ENCODE results near the gene UBXN7. TPM values are rescaled to one million over a fixed set of nuclear protein-coding genes. Genes with fewer than 3 reads are reported as not detected.

The UBXN7 gene, protein sequence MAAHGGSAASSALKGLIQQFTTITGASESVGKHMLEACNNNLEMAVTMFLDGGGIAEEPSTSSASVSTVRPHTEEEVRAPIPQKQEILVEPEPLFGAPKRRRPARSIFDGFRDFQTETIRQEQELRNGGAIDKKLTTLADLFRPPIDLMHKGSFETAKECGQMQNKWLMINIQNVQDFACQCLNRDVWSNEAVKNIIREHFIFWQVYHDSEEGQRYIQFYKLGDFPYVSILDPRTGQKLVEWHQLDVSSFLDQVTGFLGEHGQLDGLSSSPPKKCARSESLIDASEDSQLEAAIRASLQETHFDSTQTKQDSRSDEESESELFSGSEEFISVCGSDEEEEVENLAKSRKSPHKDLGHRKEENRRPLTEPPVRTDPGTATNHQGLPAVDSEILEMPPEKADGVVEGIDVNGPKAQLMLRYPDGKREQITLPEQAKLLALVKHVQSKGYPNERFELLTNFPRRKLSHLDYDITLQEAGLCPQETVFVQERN
- 18.1 and 19.6 TPM in 2 replicates for polyA plus RNA-seq
- 48.5 and 57.9 TPM in 2 replicates for polyA minus RNA-seq

DNA sequence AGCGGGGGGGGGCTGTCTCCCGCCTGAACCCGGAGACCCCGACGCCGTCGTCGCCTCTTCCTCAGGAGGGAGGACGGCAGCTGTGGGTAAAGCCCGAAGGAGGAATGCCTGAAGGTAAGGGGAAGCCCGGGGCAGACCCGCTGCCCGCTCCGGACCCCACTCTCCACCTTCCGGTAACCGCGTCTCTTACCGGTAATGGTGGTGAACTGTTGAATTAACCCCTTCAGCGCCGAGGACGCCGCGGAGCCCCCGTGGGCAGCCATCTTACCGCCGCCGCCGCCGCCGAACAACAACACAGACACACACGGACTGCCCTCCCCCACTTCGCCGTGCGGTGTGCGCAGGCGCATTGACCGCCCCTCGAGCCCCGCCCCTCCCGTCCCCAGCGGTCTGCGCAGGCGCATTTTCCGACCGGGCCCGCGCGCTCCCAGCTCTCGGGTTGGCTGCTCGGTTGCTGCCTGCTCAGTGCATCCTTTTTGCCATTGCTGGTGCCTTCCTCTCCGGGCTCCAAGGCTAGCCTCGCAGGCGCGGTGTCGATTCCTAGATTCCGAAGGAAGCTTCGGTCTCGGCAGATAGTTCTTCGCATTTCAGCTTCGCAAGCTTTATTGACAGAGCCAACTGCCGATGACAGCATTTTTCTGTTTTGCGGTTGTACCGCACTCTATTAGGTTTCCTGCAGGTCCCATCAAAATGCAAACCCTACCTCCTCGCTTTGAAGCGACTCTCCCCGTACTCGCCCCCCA is at the start of gene UBXN7:
TSS of gene UBXN7 (minus strand) at position 291 of the 743 bp plus-strand sequence. CDS start at position 263, 28 bp downstream.
- Histone ChIP-seq H3K27ac (ENCODE audit: low read length) (peak within 1 kb of the TSS; percentile 96), H3F3A (ENCODE audit: insufficient read depth, low read length, poor library complexity, severe bottlenecking) (peaks cover 7% of the 10 kb centered on the region), H3K36me3 (ENCODE audit: insufficient read depth, low read length) (no peaks in the 10 kb centered on the region), H4K20me1 (ENCODE audit: insufficient read depth) (no peaks in the 10 kb centered on the region), H3K9me3 (ENCODE audit: low read length) (no peaks in the 10 kb centered on the region), H3K79me2 (replicated peaks; ENCODE audit: insufficient read depth, low read length) (peaks cover 45% of the 10 kb centered on the region), H3K4me3 (ENCODE audit: low read length) (peak within 1 kb of the TSS; percentile 99), H3K27me3 (ENCODE audit: insufficient read depth, low read depth, low read length) (no peaks in the 10 kb centered on the region), H2AFZ (ENCODE audit: low read depth, low read length) (peak within 1 kb of the TSS; percentile 91), H3K9me2 (ENCODE audit: insufficient read depth, low read length) (no peaks in the 10 kb centered on the region), H3K9ac (ENCODE audit: low read length) (peak within 1 kb of the TSS; percentile 97), H3K4me2 (ENCODE audit: low read length) (peak within 1 kb of the TSS; percentile 78)
- peak; percentile 41 for TF ChIP-seq EP300 (conservative IDR thresholded peaks at IDR 0.05; ENCODE audit: poor library complexity, severe bottlenecking)
- TF ChIP-seq RAD21 (conservative IDR thresholded peaks at IDR 0.05), result peak; percentile 38
- peak; percentile 43 for TF ChIP-seq SMC3 (conservative IDR thresholded peaks at IDR 0.05; ENCODE audit: poor library complexity)
- TF ChIP-seq, protein P1, sequence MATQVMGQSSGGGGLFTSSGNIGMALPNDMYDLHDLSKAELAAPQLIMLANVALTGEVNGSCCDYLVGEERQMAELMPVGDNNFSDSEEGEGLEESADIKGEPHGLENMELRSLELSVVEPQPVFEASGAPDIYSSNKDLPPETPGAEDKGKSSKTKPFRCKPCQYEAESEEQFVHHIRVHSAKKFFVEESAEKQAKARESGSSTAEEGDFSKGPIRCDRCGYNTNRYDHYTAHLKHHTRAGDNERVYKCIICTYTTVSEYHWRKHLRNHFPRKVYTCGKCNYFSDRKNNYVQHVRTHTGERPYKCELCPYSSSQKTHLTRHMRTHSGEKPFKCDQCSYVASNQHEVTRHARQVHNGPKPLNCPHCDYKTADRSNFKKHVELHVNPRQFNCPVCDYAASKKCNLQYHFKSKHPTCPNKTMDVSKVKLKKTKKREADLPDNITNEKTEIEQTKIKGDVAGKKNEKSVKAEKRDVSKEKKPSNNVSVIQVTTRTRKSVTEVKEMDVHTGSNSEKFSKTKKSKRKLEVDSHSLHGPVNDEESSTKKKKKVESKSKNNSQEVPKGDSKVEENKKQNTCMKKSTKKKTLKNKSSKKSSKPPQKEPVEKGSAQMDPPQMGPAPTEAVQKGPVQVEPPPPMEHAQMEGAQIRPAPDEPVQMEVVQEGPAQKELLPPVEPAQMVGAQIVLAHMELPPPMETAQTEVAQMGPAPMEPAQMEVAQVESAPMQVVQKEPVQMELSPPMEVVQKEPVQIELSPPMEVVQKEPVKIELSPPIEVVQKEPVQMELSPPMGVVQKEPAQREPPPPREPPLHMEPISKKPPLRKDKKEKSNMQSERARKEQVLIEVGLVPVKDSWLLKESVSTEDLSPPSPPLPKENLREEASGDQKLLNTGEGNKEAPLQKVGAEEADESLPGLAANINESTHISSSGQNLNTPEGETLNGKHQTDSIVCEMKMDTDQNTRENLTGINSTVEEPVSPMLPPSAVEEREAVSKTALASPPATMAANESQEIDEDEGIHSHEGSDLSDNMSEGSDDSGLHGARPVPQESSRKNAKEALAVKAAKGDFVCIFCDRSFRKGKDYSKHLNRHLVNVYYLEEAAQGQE (IDR thresholded peaks at IDR 0.05; ENCODE audit: borderline replicate concordance), result peak; percentile 69
- TF ChIP-seq POLR2AphosphoS5 (IDR thresholded peaks at IDR 0.05), result peak; percentile 95
- TF ChIP-seq TAF1 (IDR thresholded peaks at IDR 0.05; ENCODE audit: low read depth), result peak; percentile 98
- TF ChIP-seq, protein P2, sequence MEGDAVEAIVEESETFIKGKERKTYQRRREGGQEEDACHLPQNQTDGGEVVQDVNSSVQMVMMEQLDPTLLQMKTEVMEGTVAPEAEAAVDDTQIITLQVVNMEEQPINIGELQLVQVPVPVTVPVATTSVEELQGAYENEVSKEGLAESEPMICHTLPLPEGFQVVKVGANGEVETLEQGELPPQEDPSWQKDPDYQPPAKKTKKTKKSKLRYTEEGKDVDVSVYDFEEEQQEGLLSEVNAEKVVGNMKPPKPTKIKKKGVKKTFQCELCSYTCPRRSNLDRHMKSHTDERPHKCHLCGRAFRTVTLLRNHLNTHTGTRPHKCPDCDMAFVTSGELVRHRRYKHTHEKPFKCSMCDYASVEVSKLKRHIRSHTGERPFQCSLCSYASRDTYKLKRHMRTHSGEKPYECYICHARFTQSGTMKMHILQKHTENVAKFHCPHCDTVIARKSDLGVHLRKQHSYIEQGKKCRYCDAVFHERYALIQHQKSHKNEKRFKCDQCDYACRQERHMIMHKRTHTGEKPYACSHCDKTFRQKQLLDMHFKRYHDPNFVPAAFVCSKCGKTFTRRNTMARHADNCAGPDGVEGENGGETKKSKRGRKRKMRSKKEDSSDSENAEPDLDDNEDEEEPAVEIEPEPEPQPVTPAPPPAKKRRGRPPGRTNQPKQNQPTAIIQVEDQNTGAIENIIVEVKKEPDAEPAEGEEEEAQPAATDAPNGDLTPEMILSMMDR (IDR thresholded peaks at IDR 0.05; ENCODE audit: poor library complexity, severe bottlenecking), result no peak
- TF ChIP-seq EZH2 (IDR thresholded peaks at IDR 0.05; ENCODE audit: borderline replicate concordance, insufficient read depth, low read length, poor library complexity, severe bottlenecking), result no peak
- TF ChIP-seq MXI1 (conservative IDR thresholded peaks at IDR 0.05; ENCODE audit: poor library complexity, severe bottlenecking), result peak; percentile 51

DNA sequence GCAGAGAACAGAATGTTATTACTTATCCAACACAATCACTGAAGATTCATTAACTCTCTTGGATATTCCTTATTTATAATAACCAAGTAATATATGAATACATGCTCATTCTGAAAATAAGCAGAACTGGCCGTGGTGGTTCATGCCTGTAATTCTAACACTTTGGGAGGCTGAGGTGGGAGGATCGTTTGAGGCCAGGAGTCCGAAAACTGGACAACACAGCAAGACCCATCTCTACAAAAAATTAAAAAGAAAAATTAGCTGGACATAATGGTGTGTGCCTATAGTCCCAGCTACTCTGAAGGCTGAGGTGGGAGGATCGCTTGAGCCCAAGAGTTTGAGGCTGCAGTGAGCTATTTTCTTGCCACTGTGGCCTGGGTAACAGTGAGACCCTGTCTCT is 45.5 kb upstream of the UBXN7 start:
- no peaks in the 10 kb centered on the region for H3K27me3 ChIP-seq (ENCODE audit: insufficient read depth, low read depth, low read length)
- H3F3A ChIP-seq (ENCODE audit: insufficient read depth, low read length, poor library complexity, severe bottlenecking), result no peaks in the 10 kb centered on the region
- H3K9me3 ChIP-seq (ENCODE audit: low read length), result no peaks in the 10 kb centered on the region
- no peak overlapping the region for H3K4me2 ChIP-seq (ENCODE audit: low read length)
- peaks cover 4% of the 10 kb centered on the region for H3K36me3 ChIP-seq (ENCODE audit: insufficient read depth, low read length)
- H3K27ac ChIP-seq (ENCODE audit: low read length), result no peak overlapping the region
- no peaks in the 10 kb centered on the region for H4K20me1 ChIP-seq (ENCODE audit: insufficient read depth)
- H3K4me3 ChIP-seq (ENCODE audit: low read length), result no peak overlapping the region
- no peak overlapping the region for H2AFZ ChIP-seq (ENCODE audit: low read depth, low read length)
- TF ChIP-seq, protein P2 (IDR thresholded peaks at IDR 0.05; ENCODE audit: poor library complexity, severe bottlenecking), result no peak
- TF ChIP-seq EP300 (conservative IDR thresholded peaks at IDR 0.05; ENCODE audit: poor library complexity, severe bottlenecking) (no peak), MXI1 (conservative IDR thresholded peaks at IDR 0.05; ENCODE audit: poor library complexity, severe bottlenecking) (no peak), POLR2AphosphoS5 (IDR thresholded peaks at IDR 0.05) (no peak), SMC3 (conservative IDR thresholded peaks at IDR 0.05; ENCODE audit: poor library complexity) (no peak)
- TF ChIP-seq, protein P1 (IDR thresholded peaks at IDR 0.05; ENCODE audit: borderline replicate concordance), result no peak
- no peaks in the 10 kb centered on the region for H3K9me2 ChIP-seq (ENCODE audit: insufficient read depth, low read length)
- H3K79me2 ChIP-seq (replicated peaks; ENCODE audit: insufficient read depth, low read length), result no peaks in the 10 kb centered on the region
- no peak overlapping the region for H3K9ac ChIP-seq (ENCODE audit: low read length)
